GM18499 (cell line): ENCODE measurements around the gene RNF213.

Source experiments
- ATAC-seq: cut with Tn5 transposase; IDR thresholded peaks from one replicate; pipeline ENCODE4 v1.9.1; 2021; ENCODE audit warnings: moderate number of reproducible peaks; ENCODE audit not compliant: insufficient read depth, unreplicated experiment

The RNF213 gene

DNA sequence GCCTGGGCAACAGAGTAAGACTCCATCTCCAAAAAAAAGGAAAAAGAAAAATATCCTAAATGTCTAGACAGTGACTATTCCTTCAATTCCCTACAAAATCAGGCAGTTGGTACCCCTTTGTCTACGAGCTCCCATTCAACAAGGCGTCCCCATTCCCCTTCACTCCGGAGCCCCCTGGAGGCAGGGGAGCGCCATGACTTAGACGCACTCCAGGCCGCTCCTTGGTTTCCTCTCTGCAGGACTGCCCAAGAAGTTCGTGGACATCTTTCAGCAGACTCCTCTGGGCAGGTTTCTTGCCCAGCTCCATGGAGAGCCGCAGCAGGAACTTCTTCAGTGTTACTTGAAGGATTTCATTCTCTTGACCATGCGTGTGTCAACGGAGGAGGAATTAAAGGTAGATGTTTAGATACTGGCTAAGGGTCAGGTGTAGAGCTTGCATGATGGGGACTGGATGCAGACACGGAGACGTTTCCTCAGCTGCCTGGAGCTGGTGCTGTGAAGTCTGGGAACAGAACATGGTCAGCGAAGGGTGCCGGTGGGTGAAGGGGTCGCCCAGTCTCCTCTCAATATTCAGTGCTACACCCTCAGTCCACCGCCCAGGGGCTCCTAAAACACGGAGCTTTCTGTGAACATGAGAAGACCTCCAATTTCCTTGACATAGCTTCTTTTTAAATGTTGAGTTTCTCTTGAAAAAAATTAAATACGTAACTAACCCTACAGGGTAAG is 101.0 kb downstream of the RNF213 start:
- no peak for ATAC-seq

DNA sequence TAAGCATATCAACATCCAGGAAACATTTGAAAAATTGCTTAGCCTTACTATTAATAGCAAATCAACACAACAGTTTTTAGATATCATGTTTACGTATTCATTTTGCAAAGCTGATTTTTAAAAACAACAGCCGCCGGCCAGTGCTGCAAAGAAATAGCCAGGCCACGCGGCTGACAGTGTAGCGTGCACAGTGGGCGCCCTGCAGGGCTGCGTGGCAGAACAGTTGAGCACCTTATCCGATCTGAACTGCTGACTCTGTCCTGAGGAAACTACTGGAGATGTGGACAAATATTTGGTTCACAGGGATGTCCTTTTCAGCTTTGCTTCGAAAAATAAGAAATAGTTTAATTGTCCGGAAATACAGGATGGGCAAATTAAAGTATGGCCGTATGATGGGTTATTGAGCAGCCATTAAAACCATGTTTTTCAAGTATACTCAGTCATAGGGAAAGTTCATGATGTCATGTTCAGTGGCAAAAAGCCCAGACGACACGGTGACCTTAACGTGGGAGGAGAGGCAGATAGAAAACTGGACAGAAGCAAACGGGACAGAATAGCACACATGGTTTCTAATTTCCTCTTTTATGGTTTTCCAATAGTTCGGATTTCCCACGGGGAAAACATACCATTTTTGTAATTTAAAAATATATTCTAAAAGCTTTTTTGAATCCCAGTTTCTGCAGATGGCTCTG is 101.9 kb downstream of the RNF213 start:
- ATAC-seq, result no peak

DNA sequence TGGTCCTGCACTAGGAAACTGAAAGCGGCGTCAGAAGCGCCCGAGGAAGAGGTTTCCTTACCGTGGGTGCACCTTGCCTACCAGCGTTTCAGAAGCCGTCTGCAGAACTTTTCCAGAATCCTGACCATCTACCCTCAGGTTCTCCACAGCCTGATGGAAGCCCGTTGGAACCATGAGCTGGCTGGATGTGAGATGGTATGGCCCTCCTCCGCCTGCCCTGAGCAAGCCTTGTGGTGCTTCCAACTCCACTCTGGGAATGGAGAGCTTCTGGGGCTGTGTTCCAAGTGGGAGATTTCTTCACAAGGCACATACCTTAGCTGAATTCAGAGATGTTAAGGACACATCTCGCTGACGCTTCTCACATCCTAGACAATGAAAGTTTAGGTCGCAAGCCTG is 102.5 kb downstream of the RNF213 start:
- ATAC-seq, result no peak

DNA sequence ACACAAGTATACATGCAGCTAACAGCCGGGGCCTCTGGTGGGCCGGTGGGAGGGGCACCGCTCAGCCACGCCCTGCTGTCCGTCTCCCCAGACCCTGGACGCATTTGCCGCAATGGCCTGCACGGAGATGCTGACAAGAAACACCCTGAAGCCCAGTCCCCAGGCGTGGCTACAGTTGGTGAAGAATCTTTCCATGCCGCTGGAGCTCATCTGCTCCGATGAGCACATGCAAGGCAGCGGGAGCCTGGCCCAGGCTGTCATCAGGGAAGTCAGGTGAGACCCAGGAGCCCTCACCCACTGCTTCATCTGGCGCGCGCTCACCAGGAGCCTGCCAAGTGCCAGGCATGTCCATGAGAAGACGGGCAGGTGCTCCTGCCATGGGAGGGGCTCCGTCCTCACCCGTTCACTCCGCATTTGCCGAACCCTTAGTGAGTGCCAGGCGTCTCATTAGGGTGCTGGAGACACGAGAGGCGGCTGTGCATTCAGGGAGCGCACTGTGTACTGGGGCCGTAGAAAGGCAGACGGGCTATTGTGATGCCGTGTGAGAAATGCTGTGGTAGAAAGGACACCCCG is 103.0 kb downstream of the RNF213 start:
- ATAC-seq, result no peak

DNA sequence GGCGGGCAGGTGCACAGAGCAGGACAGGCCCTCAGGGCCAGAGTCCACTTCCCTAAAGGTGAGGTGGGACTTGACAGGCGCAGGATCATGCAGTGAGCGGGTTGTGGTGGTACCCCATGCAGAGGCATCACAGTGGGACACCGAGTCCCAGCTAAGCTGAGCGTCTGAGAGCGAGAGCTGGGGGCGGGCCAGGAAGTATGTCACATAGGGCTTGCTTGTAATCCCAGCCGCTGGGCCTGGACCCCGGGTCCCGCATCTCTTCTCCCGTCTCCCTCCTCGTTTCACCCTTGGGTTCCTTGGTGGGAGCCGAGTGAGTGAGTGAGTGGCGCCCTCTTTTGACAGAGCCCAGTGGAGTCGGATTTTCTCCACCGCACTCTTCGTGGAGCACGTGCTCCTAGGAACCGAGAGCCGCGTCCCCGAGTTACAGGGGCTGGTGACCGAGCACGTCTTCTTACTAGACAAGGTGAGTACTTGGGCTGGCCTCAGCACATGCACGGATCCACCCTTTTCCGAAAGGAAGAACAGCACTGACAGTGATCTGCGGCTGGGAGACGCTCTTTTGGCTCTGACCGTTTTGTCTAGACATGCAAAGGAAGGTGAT is 103.5 kb downstream of the RNF213 start:
- ATAC-seq, result no peak

DNA sequence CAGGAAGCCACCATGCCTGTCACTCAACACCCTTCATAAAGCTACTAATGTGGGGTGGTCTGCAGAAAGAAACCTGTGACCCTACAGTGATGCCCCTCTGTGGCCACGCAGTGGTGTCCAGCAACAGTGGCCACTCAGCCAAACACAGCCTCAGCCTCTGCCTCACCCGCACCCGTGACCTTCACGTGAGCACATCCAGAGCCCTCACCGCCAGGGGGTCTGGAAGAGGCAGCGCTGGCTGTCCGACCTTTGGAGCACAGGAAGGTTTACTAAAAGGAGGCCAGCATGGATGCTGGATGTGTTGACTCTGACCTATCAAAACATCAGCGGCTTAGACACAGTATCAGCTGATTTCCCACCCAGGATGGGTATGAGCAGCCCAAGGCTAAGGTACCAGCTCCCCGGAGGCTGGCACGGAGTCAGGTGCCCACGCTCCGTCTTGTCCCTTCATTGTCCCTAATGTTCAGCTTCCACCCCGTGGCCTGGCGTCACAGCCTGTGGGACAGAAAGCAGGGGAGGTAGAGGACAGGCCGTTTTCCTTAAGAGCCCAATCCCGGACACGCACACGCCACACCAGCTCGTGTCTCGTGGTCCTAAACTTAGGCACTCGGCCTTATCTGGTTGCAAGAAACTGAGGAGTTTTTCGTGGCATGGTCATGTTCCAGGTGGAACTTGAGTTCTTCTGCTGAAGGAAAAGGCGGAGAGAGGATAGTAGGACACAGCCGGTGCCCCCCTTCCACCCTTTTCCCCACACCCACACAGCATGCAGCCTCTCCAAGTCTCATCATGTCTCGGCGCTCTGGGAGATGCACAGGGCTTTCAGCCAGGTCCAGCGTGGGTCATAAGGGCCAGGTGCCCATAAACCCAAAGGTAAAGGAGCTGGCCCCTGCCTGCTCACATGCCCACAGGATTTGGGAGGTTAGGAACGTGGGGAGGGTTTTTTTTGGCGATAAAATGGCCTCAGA is 104.6 kb downstream of the RNF213 start:
- ATAC-seq, result no peak

DNA sequence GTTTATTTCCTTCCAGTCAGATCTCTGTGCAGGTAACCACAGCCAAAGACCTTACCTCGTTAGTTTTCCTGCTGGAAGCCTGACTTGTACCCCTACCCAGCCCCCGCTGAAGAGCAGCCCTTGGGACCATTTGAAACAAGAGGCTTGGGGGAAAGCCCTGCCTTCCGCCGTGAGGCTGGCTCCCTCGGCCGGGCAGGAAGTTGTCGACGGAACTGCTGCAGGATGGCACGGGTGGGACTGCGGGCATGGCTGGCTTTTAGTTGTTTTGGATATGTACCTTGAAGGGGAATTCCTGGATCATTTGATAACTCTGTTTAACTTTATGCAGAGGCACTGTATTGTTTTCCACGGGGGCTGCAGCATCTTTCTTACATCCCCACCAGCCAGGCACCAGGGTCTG is 105.3 kb downstream of the RNF213 start:
- no peak for ATAC-seq

DNA sequence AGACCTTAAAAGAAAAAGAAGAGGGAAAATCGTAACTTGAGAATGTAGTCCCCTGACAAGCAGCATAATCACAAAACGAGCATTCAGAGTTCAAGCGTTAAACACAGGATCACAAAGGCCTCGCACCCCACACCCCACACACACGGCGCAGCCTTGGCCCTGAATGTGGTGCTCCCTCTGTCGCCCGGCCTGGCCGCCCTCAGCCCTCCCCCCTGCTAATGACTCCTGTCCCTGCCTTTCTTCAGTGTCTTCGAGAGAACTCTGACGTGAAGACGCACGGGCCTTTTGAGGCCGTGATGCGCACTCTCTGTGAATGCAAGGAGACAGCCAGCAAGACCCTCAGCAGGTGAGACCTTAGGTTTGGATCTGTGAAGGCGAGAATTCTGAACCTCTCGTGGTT is 106.9 kb downstream of the RNF213 start:
- ATAC-seq, result no peak

DNA sequence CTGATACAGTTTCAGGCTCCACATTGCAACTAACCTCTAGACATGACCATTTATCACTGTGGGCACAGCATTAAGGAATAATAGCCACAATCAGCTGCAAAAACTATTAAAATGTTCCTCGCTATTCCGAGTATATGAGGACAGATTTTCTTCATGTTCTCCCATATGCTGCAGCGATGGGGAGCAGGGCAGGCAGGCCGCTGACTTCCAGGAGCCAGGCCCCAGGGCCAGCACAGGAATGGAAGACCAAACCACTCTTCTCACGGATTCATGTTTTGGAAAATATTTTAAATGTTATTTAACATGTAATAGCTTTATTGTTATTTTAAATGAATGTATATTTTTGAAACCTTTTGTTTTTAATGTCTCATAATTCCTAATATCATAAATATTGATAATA is 110.5 kb downstream of the RNF213 start:
- ATAC-seq, result no peak

DNA sequence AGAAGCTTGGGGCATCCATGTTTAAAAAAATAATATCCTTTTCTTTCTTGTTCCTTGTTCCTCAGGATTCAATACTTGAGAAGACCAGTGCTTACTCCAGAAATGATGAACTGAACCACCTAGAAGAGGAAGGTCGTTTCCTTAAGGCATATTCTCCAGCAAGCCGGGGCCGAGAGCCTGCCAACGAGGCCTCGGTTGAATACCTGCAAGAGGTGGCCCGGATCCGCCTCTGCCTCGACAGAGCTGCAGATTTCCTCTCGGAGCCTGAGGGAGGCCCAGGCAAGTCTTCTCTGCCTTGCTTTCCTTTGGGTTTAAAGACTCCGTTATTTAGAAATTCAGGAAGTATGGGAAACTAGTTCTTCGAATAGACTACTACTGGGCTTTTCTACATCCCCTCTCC is 111.8 kb downstream of the RNF213 start:
- ATAC-seq, result no peak

DNA sequence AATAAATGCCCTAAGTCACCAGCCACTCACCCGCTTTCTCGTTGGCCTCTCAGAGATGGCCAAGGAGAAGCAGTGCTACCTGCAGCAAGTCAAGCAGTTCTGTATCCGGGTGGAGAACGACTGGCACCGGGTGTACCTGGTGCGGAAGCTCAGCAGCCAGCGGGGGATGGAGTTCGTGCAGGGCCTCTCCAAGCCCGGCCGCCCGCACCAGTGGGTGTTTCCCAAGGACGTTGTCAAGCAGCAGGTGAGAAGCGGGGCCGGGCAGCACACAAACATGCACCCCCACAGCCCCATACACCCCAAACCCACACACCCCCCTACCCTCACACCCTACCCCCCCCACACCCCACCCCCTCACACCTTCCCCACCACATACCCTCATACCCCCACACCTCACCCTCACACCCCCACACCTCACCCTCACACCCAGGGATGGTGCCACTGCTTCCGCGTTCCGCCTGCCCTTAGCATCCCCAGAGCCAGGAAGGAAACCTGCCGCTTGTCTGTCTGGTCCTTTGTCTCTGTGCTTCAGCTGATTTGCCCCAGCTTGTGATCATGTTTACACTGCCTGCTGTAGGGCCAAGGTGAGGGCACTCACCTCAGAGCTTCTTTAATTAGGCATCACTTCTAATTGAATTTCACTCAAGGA is 112.4 kb downstream of the RNF213 start:
- ATAC-seq, result no peak

DNA sequence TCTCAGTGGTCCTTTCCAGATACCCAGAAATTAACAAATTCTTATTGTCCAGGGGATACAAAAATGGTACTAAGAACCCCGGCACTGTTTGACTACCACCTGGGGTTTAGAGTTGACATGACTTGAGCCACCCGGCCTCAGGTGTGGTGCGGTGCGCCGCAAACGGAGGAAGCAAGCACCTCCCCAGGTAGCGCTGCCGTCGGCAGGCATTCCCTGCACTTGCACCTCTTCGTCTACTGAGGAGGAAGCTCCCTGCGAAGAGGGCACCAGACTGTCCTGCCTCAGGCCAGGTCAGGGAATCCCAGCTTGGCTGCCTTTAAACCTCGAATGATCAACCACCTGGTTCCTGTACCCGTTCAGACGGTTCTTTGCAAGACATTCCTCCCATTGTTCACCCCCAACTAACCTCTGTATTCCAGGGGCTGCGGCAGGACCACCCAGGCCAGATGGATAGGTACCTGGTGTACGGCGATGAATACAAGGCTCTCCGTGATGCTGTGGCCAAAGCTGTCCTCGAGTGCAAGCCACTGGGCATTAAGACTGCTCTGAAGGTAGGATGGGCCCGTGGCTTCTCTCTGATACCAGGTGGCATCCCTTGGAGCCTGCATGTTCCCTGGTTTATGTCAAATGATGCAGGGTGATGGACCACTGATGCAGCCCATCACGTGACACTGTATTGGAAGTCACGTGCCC is 113.5 kb downstream of the RNF213 start:
- ATAC-seq, result no peak

DNA sequence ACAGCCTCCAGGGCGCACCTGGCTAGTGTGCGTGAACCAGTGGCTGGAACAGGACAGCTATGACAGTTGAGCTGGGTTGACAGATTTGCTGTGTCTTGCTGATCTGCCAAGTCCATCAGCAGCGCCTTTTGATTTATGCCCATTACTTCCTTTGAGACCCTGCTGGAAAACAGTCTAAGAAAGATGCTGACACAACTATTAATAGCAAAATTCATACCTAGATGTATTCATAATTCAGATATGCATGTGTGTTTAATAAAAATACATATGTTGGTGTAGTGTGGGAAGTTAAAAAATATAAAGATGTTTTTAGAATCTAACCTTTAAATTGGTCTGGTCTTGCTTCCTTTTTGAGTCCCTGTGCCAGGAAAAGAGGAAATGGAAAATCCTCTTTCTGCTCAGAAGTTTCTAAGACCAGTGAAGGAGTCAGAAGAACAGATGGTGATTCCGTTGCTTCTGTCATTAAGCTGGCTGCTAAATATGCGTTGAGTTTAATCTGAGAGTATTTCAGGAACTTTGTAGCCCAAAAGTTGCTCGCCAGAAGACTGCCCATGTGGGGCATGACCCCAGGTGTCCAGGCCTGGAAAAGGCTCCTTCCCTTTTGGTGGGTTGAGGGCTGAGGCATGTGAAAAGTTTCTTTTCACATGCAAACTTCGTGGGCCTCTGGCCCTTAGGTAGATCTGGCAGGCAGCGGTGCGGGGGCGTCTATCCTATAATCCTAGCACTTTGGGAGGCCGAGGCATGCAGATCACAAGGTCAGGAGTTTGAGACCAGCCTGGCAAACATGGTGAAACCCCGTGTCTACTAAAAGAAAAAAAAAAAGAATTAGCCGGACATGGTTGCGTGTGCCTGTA is 114.3 kb downstream of the RNF213 start:
- no peak for ATAC-seq

DNA sequence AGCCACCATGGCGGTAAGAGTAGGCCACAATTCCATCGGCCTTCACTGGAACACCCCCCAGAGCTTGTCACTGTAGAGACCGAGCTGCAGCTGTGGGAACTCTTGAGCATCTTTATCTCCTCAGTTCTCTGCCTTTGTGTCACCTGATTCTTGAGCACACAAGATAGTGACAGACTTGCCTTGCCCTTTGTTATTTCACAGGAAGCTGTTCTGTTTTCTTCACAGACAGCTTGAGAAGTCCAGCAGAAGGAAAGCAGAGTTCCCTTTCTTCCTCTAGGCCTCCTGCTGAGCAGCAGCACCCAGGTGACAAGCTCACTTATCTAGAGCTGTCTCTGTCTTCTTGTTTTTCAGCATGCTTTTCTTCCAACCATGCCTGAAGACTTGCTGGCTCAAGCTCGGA is 115.9 kb downstream of the RNF213 start:
- no peak for ATAC-seq

DNA sequence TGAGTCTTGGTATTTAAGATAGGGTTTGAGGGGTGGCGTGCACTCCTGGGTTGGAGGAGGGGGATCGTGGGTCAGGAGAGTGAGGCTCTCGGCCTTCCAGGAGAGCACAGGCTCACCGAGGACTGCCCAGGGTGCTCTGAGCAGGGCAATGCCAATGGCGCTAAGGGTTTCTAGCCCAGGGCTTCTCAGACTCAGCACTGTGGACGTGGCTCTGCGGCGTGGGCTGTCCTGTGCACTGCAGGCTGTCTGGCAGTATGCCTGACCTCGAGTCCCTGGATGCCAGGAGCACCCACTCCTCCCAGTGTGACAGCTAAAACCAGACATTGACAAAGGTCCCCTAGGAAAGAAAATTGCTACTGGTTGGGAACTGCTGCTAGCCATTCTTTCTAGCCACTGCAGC is 117.1 kb downstream of the RNF213 start:
- ATAC-seq, result no peak

DNA sequence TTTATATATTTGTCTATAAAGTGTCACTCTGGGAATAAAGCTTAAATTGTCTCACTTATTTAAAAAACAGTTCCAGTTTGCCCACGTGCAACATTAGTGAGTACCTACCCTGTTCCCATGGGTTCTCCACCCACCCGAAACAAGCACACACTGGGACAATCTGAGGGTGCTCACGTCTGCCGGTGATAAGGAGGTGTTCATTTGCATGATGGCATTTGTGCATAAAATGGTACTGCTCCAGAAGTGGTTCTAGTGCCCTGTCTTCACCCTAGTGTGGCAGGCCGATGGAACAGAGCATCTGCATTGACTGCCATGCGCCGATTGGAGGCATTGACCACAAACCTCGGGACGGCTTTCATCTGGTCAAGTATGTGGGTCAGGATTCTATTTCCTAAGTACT is 118.7 kb downstream of the RNF213 start:
- ATAC-seq, result no peak

DNA sequence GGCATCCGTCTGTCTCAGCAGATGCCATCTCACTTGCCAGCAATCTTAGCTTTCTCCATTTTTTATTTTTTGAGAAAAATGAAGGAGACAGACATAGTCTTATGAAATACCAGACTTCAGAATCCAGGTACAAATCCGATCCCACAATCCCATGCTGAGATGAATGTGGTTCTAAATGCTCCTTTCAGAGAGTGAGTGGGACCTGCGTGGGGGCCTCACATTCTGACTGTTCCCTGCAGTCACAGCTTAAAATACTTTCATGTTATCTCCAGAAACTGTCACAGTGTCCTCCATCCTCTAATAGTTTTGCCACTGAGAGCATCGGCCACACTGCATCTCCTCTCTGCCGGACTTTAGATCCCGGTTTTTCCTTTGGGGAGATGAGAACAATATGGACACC is 119.4 kb downstream of the RNF213 start:
- ATAC-seq, result no peak

DNA sequence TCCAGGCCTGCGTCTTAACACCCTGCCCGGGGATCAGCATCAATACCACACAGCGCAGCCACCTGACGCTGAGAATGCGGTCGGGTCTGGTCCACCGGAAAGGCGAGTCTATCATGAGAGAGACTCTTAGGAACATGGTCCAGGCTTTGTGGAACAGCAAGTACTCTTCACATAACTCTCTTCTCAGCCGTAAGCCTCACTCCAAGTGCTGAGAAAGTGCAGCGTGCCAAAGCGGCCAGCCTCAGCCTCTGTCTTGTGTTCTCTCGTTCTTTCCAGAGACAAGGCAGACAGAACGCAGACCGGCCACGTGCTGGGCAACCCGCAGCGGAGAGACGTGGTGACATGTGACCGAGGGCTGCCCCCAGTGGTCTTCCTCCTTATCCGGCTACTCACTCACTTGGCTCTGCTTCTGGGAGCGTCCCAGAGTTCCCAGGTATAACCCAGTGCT is 119.9 kb downstream of the RNF213 start:
- ATAC-seq, result no peak
